Transverse colon (tissue), 4 donors: ENCODE results near the gene CBX7. TPM values are rescaled to one million over a fixed set of nuclear protein-coding genes. Genes with fewer than 3 reads are reported as not detected.

Experiments used
- DNase-seq: peaks from one replicate; pipeline ENCODE4 v3.0.0-alpha.2; 2019
- H3K27ac ChIP-seq, 4 donors: fragments of 200-600 bp; sonication (generic); 2 replicates each; pipeline ENCODE4 v1.5.1; 2016 to 2018; ENCODE audit warnings: inconsistent platforms in 4 of 4
- H3K27me3 ChIP-seq: fragments of 200-600 bp; sonication (generic); 2 replicates; pipeline ENCODE4 v1.5.1; 2017; ENCODE audit warnings: inconsistent platforms
- H3K36me3 ChIP-seq, 4 donors: fragments of 200-600 bp; sonication (generic); 2 replicates each; pipeline ENCODE4 v1.5.1; 2017 to 2019; ENCODE audit warnings: inconsistent platforms in 4 of 4
- H3K4me1 ChIP-seq, 4 donors: fragments of 200-600 bp; sonication (generic); 2 replicates each; pipeline ENCODE4 v1.5.1; 2017 to 2020; ENCODE audit warnings: inconsistent platforms in 4 of 4
- H3K4me3 ChIP-seq, 4 donors: fragments of 200-600 bp; sonication (generic); 1 replicate in 1 of 4; 2 replicates in 3 of 4; pipeline versions ENCODE4 v1.5.1 to v1.6.1; 2017 to 2019; ENCODE audit warnings: inconsistent platforms in 4 of 4
- H3K9me3 ChIP-seq, 2 donors: fragments of 200-600 bp; sonication (generic); 2 replicates each; pipeline ENCODE4 v1.5.1; 2017 to 2019; ENCODE audit warnings: inconsistent platforms in 2 of 2
- EP300 ChIP-seq: sonication (generic); formaldehyde crosslinking; IDR thresholded peaks from one replicate; pipeline ENCODE4 v1.6.1; 2017; ENCODE audit warnings: antibody characterized with exemption, low read depth
- POLR2A ChIP-seq: fragments of 450-650 bp; IDR thresholded peaks from one replicate; pipeline ENCODE4 v1.6.1; 2016; ENCODE audit warnings: antibody characterized with exemption, mild to moderate bottlenecking, moderate library complexity
- POLR2AphosphoS5 ChIP-seq, 3 donors: sonication (generic); formaldehyde crosslinking; IDR thresholded peaks; one replicate each; pipeline ENCODE4 v1.6.1; 2016; ENCODE audit warnings: antibody characterized with exemption in 3 of 3
- WGBS, 2 donors: methylation state at CpG; one replicate each; pipeline ENCODE4 v1.1.5; 2018; ENCODE audit warnings: low coverage in 1 of 2; 5-methylcytosine and 5-hydroxymethylcytosine counted together
- in situ Hi-C, 4 donors: fragments of 200-750 bp; cut with MboI; loops; one replicate each; pipeline versions ENCODE4 v1.15.0 to v1.15.1; 2017; ENCODE audit warnings: low sequenced_read_pairs in 3 of 4, low pct_ligation_motif_present in 1 of 4, low pct_unique_long_range_greater_than_20kb in 1 of 4
- intact Hi-C: fragments of 100-400 bp; cut with DNase I; formaldehyde crosslinking; loops from one replicate; pipeline ENCODE4 v1.15.1; 2023; ENCODE audit warnings: low total_unique reads
- small RNA-seq, 4 donors: library from RNA; depleted of rRNA; stranded (forward); fragments of <200 nt; gene quantifications; one replicate each; pipeline ENCODE3, GENCODE V24; 2016
- total RNA-seq, 4 donors: library from RNA; depleted of rRNA; stranded (reverse); fragments of >200 nt; gene quantifications; one replicate each; pipeline ENCODE4 v1.1.0, GENCODE V29; 2016
- TF ChIP-seq, protein P1 (sequence below), 5 experiments: fragments of 200-600 bp in 3 of 5; fragments of 450-650 bp in 2 of 5; sonication (generic) in 3 of 5; IDR thresholded peaks; 1 replicate in 2 of 5; 2 replicates in 3 of 5; pipeline ENCODE4 v1.5.1; 2016 to 2017; ENCODE audit warnings: antibody characterized with exemption in 5 of 5, inconsistent platforms in 3 of 5, mild to moderate bottlenecking in 2 of 5, moderate library complexity in 1 of 5

The CBX7 gene
- total RNA-seq, 4 donors from 2014 or later, result 15.3 to 129 (median 58.4) TPM

- in situ Hi-C loops (no loop called here), intact Hi-C loops (no loop called here)
- DNase-seq, result no peak
- 91% methylated on average over 12 of the region's 12 CpGs; no CpG with 5 or more reads in 1 of the 2 donors for WGBS, 2 donors
- H3K4me3 ChIP-seq, result no peak overlapping the region
- H3K27ac ChIP-seq, result no peak overlapping the region
- H3K9me3 ChIP-seq, result no peaks in the 10 kb centered on the region
- H3K36me3 ChIP-seq, result no peaks in the 10 kb centered on the region
- no peak for TF ChIP-seq POLR2A
- no peak for TF ChIP-seq EP300
- TF ChIP-seq, protein P1, sequence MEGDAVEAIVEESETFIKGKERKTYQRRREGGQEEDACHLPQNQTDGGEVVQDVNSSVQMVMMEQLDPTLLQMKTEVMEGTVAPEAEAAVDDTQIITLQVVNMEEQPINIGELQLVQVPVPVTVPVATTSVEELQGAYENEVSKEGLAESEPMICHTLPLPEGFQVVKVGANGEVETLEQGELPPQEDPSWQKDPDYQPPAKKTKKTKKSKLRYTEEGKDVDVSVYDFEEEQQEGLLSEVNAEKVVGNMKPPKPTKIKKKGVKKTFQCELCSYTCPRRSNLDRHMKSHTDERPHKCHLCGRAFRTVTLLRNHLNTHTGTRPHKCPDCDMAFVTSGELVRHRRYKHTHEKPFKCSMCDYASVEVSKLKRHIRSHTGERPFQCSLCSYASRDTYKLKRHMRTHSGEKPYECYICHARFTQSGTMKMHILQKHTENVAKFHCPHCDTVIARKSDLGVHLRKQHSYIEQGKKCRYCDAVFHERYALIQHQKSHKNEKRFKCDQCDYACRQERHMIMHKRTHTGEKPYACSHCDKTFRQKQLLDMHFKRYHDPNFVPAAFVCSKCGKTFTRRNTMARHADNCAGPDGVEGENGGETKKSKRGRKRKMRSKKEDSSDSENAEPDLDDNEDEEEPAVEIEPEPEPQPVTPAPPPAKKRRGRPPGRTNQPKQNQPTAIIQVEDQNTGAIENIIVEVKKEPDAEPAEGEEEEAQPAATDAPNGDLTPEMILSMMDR (IDR thresholded peaks at IDR 0.05), result no peak
- no peak for TF ChIP-seq POLR2AphosphoS5 (IDR thresholded peaks at IDR 0.05)
- H3K4me1 ChIP-seq, result peaks cover 6 to 12% (median 12%) of the 10 kb centered on the region in 4 donors
- no peaks in the 10 kb centered on the region for H3K27me3 ChIP-seq
Observed at GRCh38 chr22:39081016-39081415, 71.5 kb downstream of the CBX7 start.

Small RNA genes lying within 50 kb of the gene (small RNA-seq; reads per million reads assigned to genes)
- 0 reads per million in 4 donors for gene COX5BP7

Other genes with a start within 250 kb of the CBX7 start
- gene APOBEC3A, start 195.1 kb downstream of the CBX7 start, total RNA-seq, result 1 to 10 TPM in 2 of 4 donors, not detected in 2; 2.7 to 3.0 TPM
- 10 to 100 TPM in 2 of 4 donors, 1 to 10 TPM in 1, not detected in 1; 7.8 to 15.3 (median 10.9) TPM for gene APOBEC3B, start 170.3 kb downstream of the CBX7 start, total RNA-seq
- gene APOBEC3C, start 138.4 kb downstream of the CBX7 start, total RNA-seq, result 1 to 10 TPM; 1.2 to 9.1 (median 7.5) TPM
- gene APOBEC3D, start 131.6 kb downstream of the CBX7 start, total RNA-seq, result 1 to 10 TPM; 2.0 to 6.4 (median 4.2) TPM
- gene APOBEC3F, start 111.8 kb downstream of the CBX7 start, total RNA-seq, result 1 to 10 TPM in 3 of 4 donors, not detected in 1; 2.6 to 6.8 (median 4.8) TPM
- gene APOBEC3G, start 75.4 kb downstream of the CBX7 start, total RNA-seq, result 10 to 100 TPM in 1 of 4 donors, 1 to 10 TPM in 2, not detected in 1; 7.1 to 11.6 (median 9.4) TPM
- gene APOBEC3H, start 55.4 kb downstream of the CBX7 start, total RNA-seq, result 1 to 10 TPM in 1 of 4 donors, under 1 TPM in 1, not detected in 2; 0.41 to 2.1 TPM
- gene PDGFB, start 92.3 kb upstream of the CBX7 start, total RNA-seq, result 1 to 10 TPM; 2.7 to 7.5 (median 4.0) TPM
- 1,000 to 10,000 TPM in 3 of 4 donors, 100 to 1,000 TPM in 1; 909 to 2,069 (median 1,420) TPM for gene RPL3, start 166.9 kb upstream of the CBX7 start, total RNA-seq
- 10 to 100 TPM in 1 of 4 donors, 1 to 10 TPM in 3; 6.7 to 10.5 (median 8.0) TPM for gene SYNGR1, start 197.3 kb upstream of the CBX7 start, total RNA-seq
- gene TAB1, start 247.1 kb upstream of the CBX7 start, total RNA-seq, result 10 to 100 TPM; 14.3 to 56.5 (median 24.7) TPM